Adrenal gland (tissue), 12 donors: ENCODE results near the gene ITGAV. TPM values are rescaled to one million over a fixed set of nuclear protein-coding genes. Genes with fewer than 3 reads are reported as not detected.

Experiments
- DNase-seq, 7 donors: peaks; one replicate each; pipeline ENCODE4 v3.0.0-alpha.2; 2019 to 2020
- H3K27ac ChIP-seq, 5 donors: fragments of 200-600 bp; sonication (generic) in 4 of 5; 1 replicate in 3 of 5; 2 replicates in 2 of 5; pipeline versions ENCODE4 v1.5.1 to v1.8.0; 2016 to 2020; ENCODE audit warnings: mild to moderate bottlenecking in 1 of 5
- H3K27me3 ChIP-seq: fragments of 200-600 bp; 2 replicates; pipeline ENCODE4 v1.8.0; 2021
- H3K36me3 ChIP-seq, 2 donors: fragments of 200-600 bp; replicated peaks in 1 of 2; 1 replicate in 1 of 2; 2 replicates in 1 of 2; pipeline versions ENCODE4 v1.5.1 to v1.8.0; 2018 to 2022
- H3K4me1 ChIP-seq, 2 donors: fragments of 200-600 bp; replicated peaks in 1 of 2; 1 replicate in 1 of 2; 2 replicates in 1 of 2; pipeline versions ENCODE4 v1.5.1 to v1.8.0; 2018 to 2021
- H3K4me3 ChIP-seq, 4 donors: fragments of 200-600 bp; sonication (generic) in 3 of 4; one replicate each; pipeline ENCODE4 v1.5.1; 2016 to 2018
- H3K9me3 ChIP-seq, 3 donors: fragments of 200-600 bp; sonication (generic) in 1 of 3; replicated peaks in 1 of 3; 1 replicate in 2 of 3; 2 replicates in 1 of 3; pipeline versions ENCODE4 v1.5.1 to v1.8.0; 2016 to 2021
- CTCF ChIP-seq, 6 experiments: fragments of 450-650 bp in 4 of 6; fragments of 200-600 bp in 2 of 6; sonication (generic) in 1 of 6; IDR thresholded peaks; 1 replicate in 5 of 6; 2 replicates in 1 of 6; pipeline versions ENCODE4 v1.5.1 to v1.8.0; 2016 to 2021; ENCODE audit warnings: antibody characterized with exemption in 6 of 6, mild to moderate bottlenecking in 2 of 6, moderate library complexity in 1 of 6
- POLR2A ChIP-seq, 2 donors: fragments of 450-650 bp; IDR thresholded peaks; one replicate each; pipeline ENCODE4 v1.6.1; 2017; ENCODE audit warnings: antibody characterized with exemption in 2 of 2, mild to moderate bottlenecking in 2 of 2, moderate library complexity in 1 of 2
- WGBS, 4 donors: extraction: QIAGEN DNeasy Blood & Tissue Kit in 2 of 4; methylation state at CpG; one replicate each; pipeline versions ENCODE4 v1.1.5 to v1.1.7; 2013 to 2017; 5-methylcytosine and 5-hydroxymethylcytosine counted together
- intact Hi-C, 2 donors: fragments of 100-400 bp; cut with DNase I; formaldehyde crosslinking; loops; one replicate each; pipeline versions ENCODE4 v1.14.1 to v1.15.0; 2022 to 2023
- polyA plus RNA-seq, 3 donors: library from polyadenylated mRNA; stranded (reverse); fragments of 200-250 nt in 2 of 3; fragments of 350-450 nt in 1 of 3; fragmentation: Illumina TruSeq in 1 of 3; extraction: RNeasy Lipid Tissue Mini Kit (QIAGEN cat#74804) in 1 of 3; gene quantifications; one replicate each; pipeline ENCODE4 v1.2.3, GENCODE V29; 2013 to 2014
- total RNA-seq, 9 donors: library from RNA; depleted of rRNA in 4 of 9; stranded (reverse); fragments of >200 nt in 4 of 9; fragments of 120-200 nt in 1 of 9; fragmentation: NEBNext Ultra II Directional in 1 of 9; extraction: Animal tissue kit (Norgen Biotek cat#: 25700) in 1 of 9; gene quantifications; one replicate each; pipeline versions ENCODE4 v1.1.0 to v1.2.4, GENCODE V29; 2013 to 2023
- donor health status: healthy with polysubstance abuse.
- donor health status: Bipolar disorder and iron deficiency.
- donor health status: DM: yes; HTN: yes; CAD: no.
- donor health status: DM: no; HTN: no; CAD: no.
- donor health status: DM: no; HTN: no; CAD: no.
- donor health status: DM: yes; HTN: yes; CAD: no.

The ITGAV gene
- total and polyA plus RNA-seq, 12 donors, result 8.9 to 214 (median 112) TPM

- H3K4me1 ChIP-seq, result peaks cover 5 to 78% of the 10 kb centered on the region in 2 donors
- H3K9me3 ChIP-seq, result no peaks in the 10 kb centered on the region
- H3K27me3 ChIP-seq, result no peaks in the 10 kb centered on the region
- intact Hi-C loops, result no loop called here
- H3K27ac ChIP-seq, result peak overlapping the region in 3 of 5 donors; percentile 29 to 54 (median 52)
- peak in 4 of 7 donors; percentile 25 to 42 (median 32) for DNase-seq
- 52 to 66% (median 62%) methylated on average over 3 of the region's 3 CpGs for WGBS, 4 donors
- TF ChIP-seq POLR2A (IDR thresholded peaks at IDR 0.05), result no peak
- peak in 1 of 6 experiments; percentile 1 for TF ChIP-seq CTCF (IDR thresholded peaks at IDR 0.05)
- no peak overlapping the region for H3K4me3 ChIP-seq
- H3K36me3 ChIP-seq, result no peaks in the 10 kb centered on the region
Measured at GRCh38 chr2:186599186-186599778, 9.4 kb downstream of the ITGAV start.

GRCh38 chr2:186603286-186603685, 13.4 kb downstream of the ITGAV start:
- no peaks in the 10 kb centered on the region for H3K9me3 ChIP-seq
- TF ChIP-seq POLR2A (IDR thresholded peaks at IDR 0.05) (no peak), CTCF (IDR thresholded peaks at IDR 0.05) (no peak)
- intact Hi-C loops, result no loop called here
- H3K36me3 ChIP-seq, result no peaks in the 10 kb centered on the region
- DNase-seq, result no peak
- no peak overlapping the region for H3K4me3 ChIP-seq
- H3K27me3 ChIP-seq, result no peaks in the 10 kb centered on the region
- no peak overlapping the region for H3K27ac ChIP-seq
- peaks cover 0 to 52% of the 10 kb centered on the region in 2 donors for H3K4me1 ChIP-seq
- WGBS, 4 donors, result 91 to 100% (median 96%) methylated on average over 1 of the region's 1 CpG

DNA sequence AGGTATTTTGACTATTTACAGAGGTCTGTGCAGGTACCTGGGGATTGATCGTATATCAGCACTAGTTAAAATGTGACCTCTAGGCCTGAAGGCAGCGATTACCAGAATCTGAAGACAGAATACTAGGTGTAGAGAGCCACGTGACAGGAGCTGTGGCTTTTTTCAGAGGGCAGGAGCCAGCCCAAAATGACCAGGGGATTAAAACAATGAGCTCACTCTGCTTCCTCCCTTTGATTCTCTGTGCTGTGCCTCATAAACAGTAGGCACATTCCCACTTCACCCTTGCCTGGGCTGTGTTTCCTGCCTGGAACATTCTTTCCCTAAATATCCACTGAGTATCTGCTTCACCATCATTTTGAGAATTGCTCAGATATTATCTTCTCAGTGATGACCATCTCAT, 15.2 kb downstream of the ITGAV start:
- intact Hi-C loops, result no loop called here
- Histone ChIP-seq H3K9me3 (no peaks in the 10 kb centered on the region), H3K27ac (peak overlapping the region in 2 of 5 donors; percentile 12 to 38), H3K27me3 (no peaks in the 10 kb centered on the region), H3K4me1 (peaks cover 0 to 47% of the 10 kb centered on the region in 2 donors), H3K36me3 (no peaks in the 10 kb centered on the region), H3K4me3 (no peak overlapping the region)
- TF ChIP-seq POLR2A (IDR thresholded peaks at IDR 0.05) (no peak), CTCF (IDR thresholded peaks at IDR 0.05) (no peak)
- 43 to 78% (median 49%) methylated on average over 3 of the region's 3 CpGs for WGBS, 4 donors
- DNase-seq, result no peak

DNA sequence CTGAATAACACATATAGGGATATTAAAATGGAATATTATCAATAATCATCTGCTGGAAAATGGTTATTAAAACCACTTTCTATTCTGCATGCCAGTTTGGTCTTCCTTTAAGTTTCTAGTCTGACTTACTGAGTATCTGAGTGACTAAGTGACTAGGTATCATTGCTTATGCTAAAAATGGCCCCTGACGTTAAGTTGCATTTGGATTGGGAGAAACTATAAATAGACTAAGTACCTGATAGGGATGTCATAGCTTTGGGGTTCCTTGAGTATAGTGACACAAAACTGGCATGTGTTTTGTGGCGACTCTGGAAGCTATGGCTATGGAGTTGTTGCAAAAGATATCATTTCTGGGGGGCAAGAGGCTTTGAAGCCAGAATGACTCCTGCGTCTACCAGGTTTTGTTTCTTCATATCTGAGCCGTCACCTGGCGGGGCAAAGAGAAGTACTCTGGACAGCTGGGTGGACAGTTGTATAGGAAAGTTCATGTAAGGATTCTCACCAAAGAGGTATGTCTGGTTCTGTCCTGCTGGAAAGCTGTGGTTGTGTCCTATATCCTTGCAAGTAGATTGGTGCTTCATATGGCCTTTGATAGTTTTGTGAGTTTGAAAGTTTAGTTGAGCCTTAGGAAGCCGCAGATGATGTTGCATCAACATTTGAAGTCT, 17.9 kb downstream of the ITGAV start:
- intact Hi-C loops, result no loop called here
- H3K36me3 ChIP-seq, result no peaks in the 10 kb centered on the region
- no peak overlapping the region for H3K27ac ChIP-seq
- H3K4me3 ChIP-seq, result no peak overlapping the region
- TF ChIP-seq CTCF (IDR thresholded peaks at IDR 0.05) (no peak), POLR2A (IDR thresholded peaks at IDR 0.05) (no peak)
- H3K4me1 ChIP-seq, result peaks cover 0 to 58% of the 10 kb centered on the region in 2 donors
- 93 to 96% (median 95%) methylated on average over 6 of the region's 6 CpGs for WGBS, 4 donors
- H3K27me3 ChIP-seq, result no peaks in the 10 kb centered on the region
- no peaks in the 10 kb centered on the region for H3K9me3 ChIP-seq
- no peak for DNase-seq
